Liver (tissue), 9 donors: ENCODE results near the gene CD14. TPM values are rescaled to one million over a fixed set of nuclear protein-coding genes. Genes with fewer than 3 reads are reported as not detected.
"Not testable (repeated sequence)": the region's sequence is repeated elsewhere in the genome, so short reads cannot be mapped to it uniquely, and the experiment has no call there.

Experiments used
- DNase-seq: peaks from one replicate; pipeline ENCODE4 v3.0.0-alpha.2; 2017; ENCODE audit warnings: low spot score
- H3K27ac ChIP-seq, 2 donors: one replicate each; pipeline ENCODE4 v1.7.0; 2013; ENCODE audit warnings: inconsistent platforms in 2 of 2, low read length in 2 of 2, control low read depth in 1 of 2, low read depth in 1 of 2, mild to moderate bottlenecking in 1 of 2
- H3K27me3 ChIP-seq, 4 donors: one replicate each; pipeline versions ENCODE4 v1.6.1 to v1.7.0; 2013; ENCODE audit warnings: low read length in 3 of 4, inconsistent platforms in 1 of 4, mild to moderate bottlenecking in 1 of 4, moderate library complexity in 1 of 4; ENCODE audit not compliant: control insufficient read depth in 4 of 4, insufficient read depth in 4 of 4
- H3K36me3 ChIP-seq, 4 donors: one replicate each; pipeline versions ENCODE4 v1.6.1 to v1.7.0; 2013; ENCODE audit warnings: low read length in 3 of 4, mild to moderate bottlenecking in 3 of 4, low read depth in 1 of 4, moderate library complexity in 1 of 4; ENCODE audit not compliant: control insufficient read depth in 4 of 4, insufficient read depth in 3 of 4
- H3K4me1 ChIP-seq, 4 donors: one replicate each; pipeline versions ENCODE4 v1.6.1 to v1.7.0; 2013; ENCODE audit warnings: low read length in 3 of 4, mild to moderate bottlenecking in 3 of 4, moderate library complexity in 1 of 4; ENCODE audit not compliant: control insufficient read depth in 4 of 4, insufficient read depth in 4 of 4
- H3K4me3 ChIP-seq, 3 donors: one replicate each; pipeline versions ENCODE4 v1.6.1 to v1.7.0; 2013; ENCODE audit warnings: low read length in 3 of 3, control low read depth in 1 of 3, low read depth in 1 of 3, mild to moderate bottlenecking in 1 of 3
- H3K9ac ChIP-seq, 2 donors: one replicate each; pipeline ENCODE4 v1.7.0; 2013; ENCODE audit warnings: low read length in 2 of 2, mild to moderate bottlenecking in 2 of 2, moderate library complexity in 2 of 2, control low read depth in 1 of 2, low read depth in 1 of 2
- H3K9me3 ChIP-seq, 4 donors: one replicate each; pipeline versions ENCODE4 v1.6.1 to v1.7.0; 2013; ENCODE audit warnings: low read length in 3 of 4; ENCODE audit not compliant: control insufficient read depth in 4 of 4
- NR2F2 ChIP-seq: IDR thresholded peaks from 2 replicates; pipeline ENCODE4 v1.6.1; 2016; ENCODE audit warnings: antibody characterized with exemption
- REST ChIP-seq: IDR thresholded peaks from 2 replicates; pipeline ENCODE4 v1.6.1; 2016; ENCODE audit warnings: antibody characterized with exemption, mild to moderate bottlenecking
- SP1 ChIP-seq: IDR thresholded peaks from 2 replicates; pipeline ENCODE4 v1.6.1; 2018; ENCODE audit warnings: antibody characterized with exemption, mild to moderate bottlenecking
- TAF1 ChIP-seq: conservative IDR thresholded peaks from 2 replicates; pipeline ENCODE4 v1.6.1; 2016; ENCODE audit warnings: antibody characterized with exemption, mild to moderate bottlenecking
- YY1 ChIP-seq: IDR thresholded peaks from 2 replicates; pipeline ENCODE4 v1.6.1; 2016; ENCODE audit warnings: antibody characterized with exemption, mild to moderate bottlenecking
- WGBS: extraction: QIAGEN DNeasy Blood & Tissue Kit; methylation state at CpG from one replicate; pipeline ENCODE4 v1.1.7; 2013; 5-methylcytosine and 5-hydroxymethylcytosine counted together
- polyA plus RNA-seq, 2 donors: library from polyadenylated mRNA; stranded (reverse) in 1 of 2; unstranded in 1 of 2; fragments of 200-250 nt in 1 of 2; fragments of >200 nt in 1 of 2; fragmentation: Nextera tagmentation in 1 of 2; extraction: Ambion mirVana in 1 of 2; gene quantifications; one replicate each; pipeline versions ENCODE4 v1.2.1 to v1.2.3, GENCODE V29; 2013 to 2015
- total RNA-seq, 2 donors: library from RNA; depleted of rRNA; stranded (reverse); fragments of >200 nt; gene quantifications; one replicate each; pipeline ENCODE4 v1.2.3, GENCODE V29; 2014
- TF ChIP-seq, protein P1 (sequence below): fragments of 150-350 bp; IDR thresholded peaks from 2 replicates; pipeline ENCODE4 v1.5.1; 2017; ENCODE audit warnings: improper control_type of control experiment, low read depth, low read length; ENCODE audit not compliant: missing input control
- TF ChIP-seq, protein P2 (sequence below): IDR thresholded peaks from 2 replicates; pipeline ENCODE4 v1.6.1; 2016; ENCODE audit warnings: antibody characterized with exemption
- donor health status: healthy.
- donor health status: healthy.
- donor health status: healthy.
- donor health status: healthy.
- donor health status: healthy.

Gene CD14
- total and polyA plus RNA-seq, 4 donors, result 61.0 to 343 (median 287) TPM

- peak overlapping the region in 1 of 2 donors; percentile 40 for H3K9ac ChIP-seq
- peaks cover 0 to 43% (median 28%) of the 10 kb centered on the region in 4 donors for H3K4me1 ChIP-seq
- H3K36me3 ChIP-seq, DNase-seq, H3K27me3 ChIP-seq, H3K9me3 ChIP-seq: not testable (repeated sequence)
- peak; percentile 97 for TF ChIP-seq YY1
- H3K27ac ChIP-seq, result peak overlapping the region; percentile 72 to 81
- H3K4me3 ChIP-seq, result peak overlapping the region in 1 of 3 donors; percentile 9
- WGBS, result 7% methylated on average over 9 of the region's 9 CpGs
These were observed 5.8 kb upstream of the CD14 start for GRCh38 chr5:140638898-140639147.

GRCh38 chr5:140637371-140638100 is 4.6 kb upstream of the CD14 start:
- no peak for DNase-seq
- Histone ChIP-seq H3K9ac (no peak overlapping the region), H3K27ac (no peak overlapping the region), H3K4me1 (peaks cover 0 to 42% (median 26%) of the 10 kb centered on the region in 4 donors), H3K27me3 (no peaks in the 10 kb centered on the region), H3K36me3 (peaks cover 0 to 4% (median 0%) of the 10 kb centered on the region in 4 donors), H3K9me3 (no peaks in the 10 kb centered on the region), H3K4me3 (no peak overlapping the region)
- 88% methylated on average over 10 of the region's 10 CpGs for WGBS
- TF ChIP-seq SP1, result no peak
- no peak for TF ChIP-seq NR2F2
- TF ChIP-seq TAF1, result no peak

- Histone ChIP-seq H3K4me3 (no peak overlapping the region), H3K9ac (no peak overlapping the region), H3K27ac (peak overlapping the region; percentile 3 to 82), H3K27me3 (no peaks in the 10 kb centered on the region), H3K4me1 (peaks cover 0 to 31% (median 18%) of the 10 kb centered on the region in 4 donors), H3K36me3 (no peaks in the 10 kb centered on the region), H3K9me3 (no peaks in the 10 kb centered on the region)
- TF ChIP-seq REST, result no peak
- TF ChIP-seq, protein P1, sequence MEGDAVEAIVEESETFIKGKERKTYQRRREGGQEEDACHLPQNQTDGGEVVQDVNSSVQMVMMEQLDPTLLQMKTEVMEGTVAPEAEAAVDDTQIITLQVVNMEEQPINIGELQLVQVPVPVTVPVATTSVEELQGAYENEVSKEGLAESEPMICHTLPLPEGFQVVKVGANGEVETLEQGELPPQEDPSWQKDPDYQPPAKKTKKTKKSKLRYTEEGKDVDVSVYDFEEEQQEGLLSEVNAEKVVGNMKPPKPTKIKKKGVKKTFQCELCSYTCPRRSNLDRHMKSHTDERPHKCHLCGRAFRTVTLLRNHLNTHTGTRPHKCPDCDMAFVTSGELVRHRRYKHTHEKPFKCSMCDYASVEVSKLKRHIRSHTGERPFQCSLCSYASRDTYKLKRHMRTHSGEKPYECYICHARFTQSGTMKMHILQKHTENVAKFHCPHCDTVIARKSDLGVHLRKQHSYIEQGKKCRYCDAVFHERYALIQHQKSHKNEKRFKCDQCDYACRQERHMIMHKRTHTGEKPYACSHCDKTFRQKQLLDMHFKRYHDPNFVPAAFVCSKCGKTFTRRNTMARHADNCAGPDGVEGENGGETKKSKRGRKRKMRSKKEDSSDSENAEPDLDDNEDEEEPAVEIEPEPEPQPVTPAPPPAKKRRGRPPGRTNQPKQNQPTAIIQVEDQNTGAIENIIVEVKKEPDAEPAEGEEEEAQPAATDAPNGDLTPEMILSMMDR, result no peak
- TF ChIP-seq, protein P2, sequence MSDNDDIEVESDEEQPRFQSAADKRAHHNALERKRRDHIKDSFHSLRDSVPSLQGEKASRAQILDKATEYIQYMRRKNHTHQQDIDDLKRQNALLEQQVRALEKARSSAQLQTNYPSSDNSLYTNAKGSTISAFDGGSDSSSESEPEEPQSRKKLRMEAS, result no peak
- 82% methylated on average over 8 of the region's 8 CpGs for WGBS
- no peak for DNase-seq
These were observed 2.6 kb upstream of the CD14 start for GRCh38 chr5:140635291-140636257.
